ENCODE data around the gene SNRNP200.

SNRNP200 gene

DNA sequence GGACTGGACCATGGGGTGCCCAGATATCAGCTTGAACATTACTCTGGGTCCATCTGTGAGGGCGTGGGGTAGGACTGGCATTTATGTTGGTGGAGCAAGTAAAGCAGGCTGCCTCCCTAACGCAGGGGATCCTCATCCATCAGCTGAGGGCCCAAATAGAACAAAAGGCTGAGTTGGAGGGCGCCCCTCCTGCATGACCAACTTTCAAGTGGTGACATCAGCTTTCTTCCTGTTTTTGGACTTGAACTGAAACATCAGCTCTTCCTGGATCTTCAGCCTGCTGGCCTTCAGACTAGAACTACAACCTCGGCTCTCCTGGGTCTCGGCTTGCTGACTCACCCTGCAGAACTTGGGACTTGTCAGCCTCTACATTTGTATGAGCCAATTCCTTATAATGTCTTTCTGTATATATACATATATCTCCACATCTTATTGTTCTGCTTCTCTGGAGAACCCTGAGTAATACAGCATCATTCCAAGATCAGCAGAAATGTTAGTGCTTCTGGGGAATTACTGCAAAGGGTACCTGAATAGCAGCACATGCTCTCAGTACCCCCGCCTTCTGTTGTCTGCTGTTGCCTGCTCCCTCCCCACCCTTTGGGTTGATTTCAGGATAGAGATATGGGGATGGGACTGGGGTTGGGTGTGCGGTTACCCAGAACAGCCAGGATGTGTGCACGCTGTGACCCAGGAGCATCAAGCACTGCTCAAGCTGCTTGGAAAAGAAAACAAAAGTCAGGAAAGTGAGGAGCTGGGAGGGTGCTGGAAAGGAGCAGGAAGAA is 59.5 kb downstream of the SNRNP200 start:
- H3K4me3 ChIP-seq (ENCODE audit: low read depth, low read length), result no peak overlapping the region
- TF ChIP-seq, protein P1, sequence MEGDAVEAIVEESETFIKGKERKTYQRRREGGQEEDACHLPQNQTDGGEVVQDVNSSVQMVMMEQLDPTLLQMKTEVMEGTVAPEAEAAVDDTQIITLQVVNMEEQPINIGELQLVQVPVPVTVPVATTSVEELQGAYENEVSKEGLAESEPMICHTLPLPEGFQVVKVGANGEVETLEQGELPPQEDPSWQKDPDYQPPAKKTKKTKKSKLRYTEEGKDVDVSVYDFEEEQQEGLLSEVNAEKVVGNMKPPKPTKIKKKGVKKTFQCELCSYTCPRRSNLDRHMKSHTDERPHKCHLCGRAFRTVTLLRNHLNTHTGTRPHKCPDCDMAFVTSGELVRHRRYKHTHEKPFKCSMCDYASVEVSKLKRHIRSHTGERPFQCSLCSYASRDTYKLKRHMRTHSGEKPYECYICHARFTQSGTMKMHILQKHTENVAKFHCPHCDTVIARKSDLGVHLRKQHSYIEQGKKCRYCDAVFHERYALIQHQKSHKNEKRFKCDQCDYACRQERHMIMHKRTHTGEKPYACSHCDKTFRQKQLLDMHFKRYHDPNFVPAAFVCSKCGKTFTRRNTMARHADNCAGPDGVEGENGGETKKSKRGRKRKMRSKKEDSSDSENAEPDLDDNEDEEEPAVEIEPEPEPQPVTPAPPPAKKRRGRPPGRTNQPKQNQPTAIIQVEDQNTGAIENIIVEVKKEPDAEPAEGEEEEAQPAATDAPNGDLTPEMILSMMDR (IDR thresholded peaks at IDR 0.05; ENCODE audit: control insufficient read depth, extremely low read depth, insufficient read depth), result no peak
- DNase-seq (ENCODE audit: low read depth), result no peak

DNA sequence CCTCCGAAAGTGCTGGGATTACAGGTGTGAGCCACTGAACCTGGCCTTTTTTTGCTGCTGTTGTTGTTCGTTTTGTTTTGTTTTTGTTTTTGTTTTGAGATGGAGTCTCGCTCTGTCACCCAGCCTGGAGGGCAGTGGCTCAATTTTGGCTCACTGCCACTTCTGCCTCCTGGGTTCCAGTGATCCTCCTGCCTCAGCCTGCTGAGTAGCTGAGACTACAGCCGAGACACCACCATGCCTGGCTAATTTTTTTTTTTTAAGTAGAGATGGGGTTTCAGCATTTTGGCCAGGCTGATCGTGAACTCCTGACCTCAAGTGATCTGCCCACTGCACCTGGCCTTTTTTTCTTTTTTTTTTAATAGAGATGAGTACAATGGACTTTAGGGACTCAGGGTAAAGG is 61.5 kb downstream of the SNRNP200 start:
- TF ChIP-seq, protein P1 (IDR thresholded peaks at IDR 0.05; ENCODE audit: control insufficient read depth, extremely low read depth, insufficient read depth), result no peak
- no peak overlapping the region for H3K4me3 ChIP-seq (ENCODE audit: low read depth, low read length)
- no peak for DNase-seq (ENCODE audit: low read depth)

DNA sequence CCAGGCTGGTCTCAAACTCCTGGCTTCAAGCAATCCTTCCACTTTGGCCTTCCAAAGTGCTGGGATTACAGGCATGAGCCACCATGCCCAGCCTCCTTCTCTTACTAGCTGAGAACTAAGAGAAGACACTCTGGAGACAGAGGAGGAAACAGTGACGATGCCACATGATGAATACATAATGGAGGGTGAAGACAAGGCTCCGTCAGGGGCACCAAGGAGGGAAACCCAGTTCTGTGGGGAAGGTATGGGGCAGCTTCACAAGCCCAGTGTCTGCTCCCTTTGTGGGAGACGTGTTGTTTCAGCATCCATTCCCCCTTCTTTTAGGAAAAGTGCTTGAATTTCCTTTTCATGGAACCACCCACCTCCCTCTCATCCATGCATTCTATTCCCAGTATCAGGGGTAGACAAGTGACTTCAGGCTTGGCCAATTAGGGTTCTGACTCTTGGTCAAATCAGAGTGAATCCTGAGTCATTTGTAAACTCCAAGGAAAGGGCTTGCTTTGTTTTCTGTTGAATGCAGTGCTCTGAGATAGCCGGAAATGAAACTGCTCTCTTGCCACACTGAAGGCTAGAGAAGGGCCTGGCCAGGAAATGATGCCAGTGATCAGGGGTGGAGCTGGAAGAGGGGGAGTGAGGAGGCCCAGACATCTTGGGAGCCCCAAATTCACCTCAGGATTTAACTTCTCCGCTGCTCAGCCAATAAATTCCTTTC is 63.3 kb downstream of the SNRNP200 start:
- DNase-seq (ENCODE audit: low read depth), result no peak
- no peak overlapping the region for H3K4me3 ChIP-seq (ENCODE audit: low read depth, low read length)
- TF ChIP-seq, protein P1 (IDR thresholded peaks at IDR 0.05; ENCODE audit: control insufficient read depth, extremely low read depth, insufficient read depth), result no peak

DNA sequence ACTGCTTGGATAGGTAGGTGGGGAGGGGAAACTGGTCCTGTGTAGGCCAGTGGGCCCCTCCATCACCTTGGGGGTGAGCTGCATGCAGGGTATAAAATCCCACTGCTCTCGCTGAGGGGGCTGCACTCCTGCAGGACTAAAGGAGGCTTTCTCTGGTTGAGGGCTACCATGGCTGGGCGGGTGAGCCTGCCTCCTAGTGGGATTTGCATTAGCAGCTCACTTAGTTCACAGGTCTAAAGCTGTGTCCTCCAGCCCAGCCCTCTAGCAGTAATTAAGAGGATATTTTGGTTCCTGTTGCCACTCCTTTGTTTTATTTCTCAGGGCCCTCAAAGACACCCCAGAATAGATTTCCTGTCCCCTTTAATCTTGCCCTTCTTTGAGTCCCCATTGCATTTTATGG is 64.1 kb downstream of the SNRNP200 start:
- no peak for DNase-seq (ENCODE audit: low read depth)
- TF ChIP-seq, protein P1 (IDR thresholded peaks at IDR 0.05; ENCODE audit: control insufficient read depth, extremely low read depth, insufficient read depth), result no peak
- H3K4me3 ChIP-seq (ENCODE audit: low read depth, low read length), result no peak overlapping the region

DNA sequence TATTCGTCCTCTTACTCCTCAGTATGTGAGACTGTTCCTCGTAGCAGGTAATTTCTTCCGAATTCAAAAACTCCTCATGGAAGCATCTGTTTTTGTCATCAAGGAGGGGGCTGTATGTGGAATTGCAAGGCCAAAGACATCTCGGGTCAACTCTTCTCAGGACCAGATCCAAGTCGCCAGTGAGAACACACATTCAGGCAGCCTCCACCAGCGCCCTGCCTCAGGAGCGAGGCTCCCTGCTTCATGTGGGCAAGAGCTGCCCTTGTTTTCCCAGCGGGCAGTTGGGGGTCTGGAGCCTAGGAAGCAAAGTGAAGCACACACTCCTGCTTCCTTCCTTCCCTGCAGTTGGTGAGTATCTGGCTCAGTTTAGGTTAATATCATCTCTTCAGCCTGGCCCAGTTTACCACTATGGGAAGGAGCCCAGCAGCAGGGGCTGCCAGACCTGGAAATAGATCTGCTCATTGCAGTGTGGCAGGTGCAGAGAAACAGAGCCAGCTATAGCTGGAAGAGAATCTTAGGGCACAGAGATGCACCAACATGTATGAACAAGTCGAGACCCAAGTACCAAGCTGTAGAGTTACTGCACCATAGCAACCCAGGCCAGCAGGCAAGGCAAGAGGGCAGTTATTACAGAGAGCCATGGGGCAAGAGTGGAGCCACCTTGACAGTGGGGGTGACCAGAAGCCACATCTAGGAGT is 64.9 kb downstream of the SNRNP200 start:
- no peak overlapping the region for H3K4me3 ChIP-seq (ENCODE audit: low read depth, low read length)
- TF ChIP-seq, protein P1 (IDR thresholded peaks at IDR 0.05; ENCODE audit: control insufficient read depth, extremely low read depth, insufficient read depth), result no peak

DNA sequence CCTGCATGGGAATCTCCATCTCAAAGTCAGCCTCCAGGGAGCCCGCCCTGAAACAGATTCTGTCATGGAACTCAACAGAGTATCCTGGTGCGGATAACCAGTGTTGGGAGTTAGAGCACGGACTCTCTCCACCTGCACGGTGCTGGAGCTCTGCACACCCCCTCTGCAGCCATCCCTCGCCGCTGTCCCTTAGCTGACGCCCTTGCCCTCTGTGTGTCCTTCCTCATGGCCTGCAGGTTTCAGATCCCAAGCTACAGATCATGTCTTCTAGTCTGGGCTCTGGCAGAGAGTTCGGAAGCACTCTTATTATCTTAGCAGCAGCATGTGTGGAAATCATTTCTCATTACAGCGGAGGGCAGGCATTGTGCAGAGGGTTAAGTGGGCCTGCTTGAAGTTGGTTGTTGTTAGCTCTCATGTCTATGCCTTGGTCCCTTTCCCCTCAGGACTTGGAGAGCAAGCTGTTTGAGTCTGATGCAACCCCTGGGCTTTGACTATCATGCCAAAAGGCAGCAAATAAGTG is 65.5 kb downstream of the SNRNP200 start:
- H3K4me3 ChIP-seq (ENCODE audit: low read depth, low read length), result no peak overlapping the region
- TF ChIP-seq, protein P1 (IDR thresholded peaks at IDR 0.05; ENCODE audit: control insufficient read depth, extremely low read depth, insufficient read depth), result no peak
- DNase-seq (ENCODE audit: low read depth), result no peak

More for the DNA sequence above, 64.9 kb downstream of the SNRNP200 start:
- no peak for DNase-seq (ENCODE audit: low read depth)
